GF-D8 (cell line): ENCODE data around the gene F12.
"Not testable (repeated sequence)": the region's sequence is repeated elsewhere in the genome, so short reads cannot be mapped to it uniquely, and the experiment has no call there.

ENCODE experiments used
- DNase-seq: peaks from one replicate; lab custom pipeline; 2025; lab: John Stamatoyannopoulos, UW

The F12 gene

GRCh38 chr5:177387405-177387804, 22.0 kb downstream of the F12 start:
- DNase-seq = no peak

- no peak for DNase-seq
Measured at GRCh38 chr5:177386542-177386941, 22.8 kb downstream of the F12 start.

DNA sequence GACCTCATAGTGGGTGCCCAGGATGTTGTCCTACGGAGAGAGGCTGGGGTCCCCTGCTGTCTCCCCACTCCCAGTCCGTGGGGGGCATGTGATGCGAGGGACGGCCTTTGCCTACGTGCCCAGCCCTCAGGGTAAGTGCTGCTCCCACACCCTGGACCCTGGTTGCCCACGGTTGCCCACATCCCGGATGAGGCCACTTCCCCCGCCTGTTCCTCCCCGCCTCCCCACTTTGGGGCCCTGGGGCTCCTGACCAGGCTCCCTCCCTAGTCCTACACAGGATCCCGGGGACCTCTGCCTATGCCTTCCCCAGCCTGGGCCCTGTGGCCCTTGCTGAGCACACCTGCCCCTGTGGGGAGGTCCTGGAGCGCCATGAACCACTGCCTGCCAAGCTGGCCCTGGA, 23.6 kb downstream of the F12 start:
- DNase-seq = no peak

DNA sequence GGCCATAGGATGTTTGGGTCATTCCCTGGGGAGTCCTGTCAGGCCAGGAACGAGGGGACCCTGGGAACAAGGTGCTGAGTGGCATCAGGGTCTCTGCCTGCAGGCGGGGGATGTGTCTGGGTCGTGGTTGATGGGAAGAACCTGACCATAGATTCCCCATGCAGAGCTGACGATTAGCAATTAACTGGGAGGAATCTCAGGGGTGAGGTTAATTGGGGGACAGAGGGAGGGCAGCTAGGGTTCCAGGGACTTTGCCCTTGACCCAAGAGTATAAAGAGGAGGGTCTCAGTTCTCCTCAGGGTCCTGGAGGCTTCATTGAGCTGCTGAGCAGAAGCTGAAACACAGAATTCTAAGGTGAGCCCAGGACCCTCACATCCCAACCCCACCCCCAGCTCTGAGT, 25.2 kb downstream of the F12 start, which contains the start of gene SLC34A1:
Gene SLC34A1 (plus strand): TSS at position 301 of the 400 bp plus-strand sequence. CDS start 1,308 bp downstream, outside the sequence.
- no peak for DNase-seq

GRCh38 chr5:177383181-177383580, 26.2 kb downstream of the F12 start:
- DNase-seq = no peak

- no peak for DNase-seq
Measured at GRCh38 chr5:177382423-177383029, 26.8 kb downstream of the F12 start.

- no peak for DNase-seq
Measured at GRCh38 chr5:177380805-177381126, 28.6 kb downstream of the F12 start.

GRCh38 chr5:177378884-177379883, 30.2 kb downstream of the F12 start:
- DNase-seq = no peak

- no peak for DNase-seq
Measured at GRCh38 chr5:177377851-177378776, 31.2 kb downstream of the F12 start.

DNA sequence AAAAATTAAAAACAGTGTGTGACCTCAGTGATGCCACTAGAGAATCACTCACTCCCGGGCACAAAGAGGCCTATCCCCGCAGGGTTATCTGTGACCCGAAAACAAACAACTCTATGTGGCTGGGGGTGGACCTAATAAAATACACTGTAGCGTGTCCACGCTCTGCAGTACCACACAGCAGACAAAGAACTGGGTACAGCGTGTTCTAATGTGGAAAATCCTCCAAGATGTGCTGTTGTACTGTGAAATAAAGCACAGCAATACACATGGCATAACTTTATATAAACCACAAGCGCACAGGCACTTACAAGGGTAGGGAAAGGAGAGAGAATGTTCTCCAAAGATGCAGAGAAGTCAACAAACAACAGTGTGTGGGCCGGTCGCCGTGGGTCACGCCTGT, 33.3 kb downstream of the F12 start:
- DNase-seq = no peak

- DNase-seq = not testable (repeated sequence)
Measured at GRCh38 chr5:177375516-177375915, 33.8 kb downstream of the F12 start.

GRCh38 chr5:177374211-177374610, 35.2 kb downstream of the F12 start:
- no peak for DNase-seq

GRCh38 chr5:177373806-177374205, 35.6 kb downstream of the F12 start:
- no peak for DNase-seq

- DNase-seq = no peak
Measured at GRCh38 chr5:177372910-177373309, 36.5 kb downstream of the F12 start.

DNA sequence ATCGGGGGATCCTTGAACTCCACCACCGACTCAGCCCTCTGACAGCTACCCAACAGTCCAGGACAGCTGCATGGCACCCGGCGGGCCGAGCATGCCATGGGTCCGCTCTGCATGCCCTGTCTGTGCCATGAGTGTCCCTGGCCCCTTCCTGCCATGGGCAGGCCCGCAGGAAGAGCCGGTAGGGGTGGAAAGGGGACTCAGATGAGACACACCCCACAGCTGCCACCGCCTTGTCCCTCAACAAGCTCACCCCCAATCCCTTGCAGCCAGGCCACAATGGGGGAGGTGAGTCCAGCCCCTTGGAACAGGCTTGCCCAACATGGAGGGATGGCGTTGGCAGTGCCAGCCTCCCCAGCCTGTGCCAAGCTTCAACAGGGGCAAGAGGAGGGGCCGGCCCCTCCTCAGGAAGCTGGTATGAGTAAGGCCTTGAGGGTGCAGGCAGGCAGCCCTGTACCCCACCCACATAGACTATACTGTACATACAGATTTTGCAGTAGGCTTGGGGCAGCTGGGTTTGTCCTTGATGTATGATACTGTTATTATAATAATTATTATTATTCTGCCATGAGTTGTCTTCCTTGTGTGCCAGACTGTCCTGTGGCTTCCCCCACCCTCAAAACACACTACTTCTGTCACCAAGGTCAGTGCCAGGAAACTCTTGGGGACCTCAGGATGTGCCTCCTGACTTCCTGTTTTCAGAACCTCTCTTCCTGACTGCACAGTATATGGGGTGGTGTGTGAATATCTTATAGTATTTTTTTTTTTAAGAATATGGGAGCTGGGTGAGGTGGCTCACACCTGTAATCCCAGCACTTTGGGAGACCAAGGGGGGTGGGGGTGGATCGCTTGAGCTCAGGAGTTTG, 37.1 kb downstream of the F12 start:
- peak; percentile 11 for DNase-seq

GRCh38 chr5:177371120-177372033, 38.0 kb downstream of the F12 start:
- DNase-seq = no peak

- no peak for DNase-seq
Measured at GRCh38 chr5:177370488-177371119, 38.8 kb downstream of the F12 start.

- no peak for DNase-seq
Measured at GRCh38 chr5:177369645-177370440, 39.5 kb downstream of the F12 start.
